GM18511 (cell line): ENCODE data around the gene RAE1.

Experiments
- ATAC-seq: cut with Tn5 transposase; IDR thresholded peaks from one replicate; pipeline ENCODE4 v1.9.1; 2021; ENCODE audit warnings: mild to moderate bottlenecking, moderate library complexity; ENCODE audit not compliant: unreplicated experiment

Gene RAE1

GRCh38 chr20:57351042-57351783 lies at the start of gene RAE1:
Gene RAE1 (plus strand): TSS chr20:57351255. CDS start chr20:57354039, 2,784 bp downstream.
- ATAC-seq: peak; percentile 93

DNA sequence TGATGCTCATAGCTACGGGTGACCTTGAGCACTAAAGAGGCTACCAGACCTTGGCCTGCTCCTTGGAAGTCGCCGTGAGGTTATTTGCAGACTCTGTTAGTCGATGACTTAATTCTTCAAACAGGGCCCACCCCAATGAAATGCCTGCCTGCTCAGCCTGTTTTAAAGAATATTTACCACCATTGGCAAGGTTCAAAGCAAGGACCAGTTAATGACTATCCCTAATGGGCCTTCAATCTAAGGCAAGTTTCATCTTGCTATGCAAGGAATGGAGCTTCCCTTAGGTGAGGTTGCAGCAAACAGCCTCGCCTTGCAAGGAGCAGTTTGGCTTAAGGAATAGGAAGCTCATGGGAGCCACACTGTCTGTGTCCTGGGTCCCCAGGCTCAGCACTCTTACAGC lies 44.3 kb upstream of the RAE1 start:
- no peak for ATAC-seq

GRCh38 chr20:57308451-57309271 lies 42.4 kb upstream of the RAE1 start:
- no peak for ATAC-seq

DNA sequence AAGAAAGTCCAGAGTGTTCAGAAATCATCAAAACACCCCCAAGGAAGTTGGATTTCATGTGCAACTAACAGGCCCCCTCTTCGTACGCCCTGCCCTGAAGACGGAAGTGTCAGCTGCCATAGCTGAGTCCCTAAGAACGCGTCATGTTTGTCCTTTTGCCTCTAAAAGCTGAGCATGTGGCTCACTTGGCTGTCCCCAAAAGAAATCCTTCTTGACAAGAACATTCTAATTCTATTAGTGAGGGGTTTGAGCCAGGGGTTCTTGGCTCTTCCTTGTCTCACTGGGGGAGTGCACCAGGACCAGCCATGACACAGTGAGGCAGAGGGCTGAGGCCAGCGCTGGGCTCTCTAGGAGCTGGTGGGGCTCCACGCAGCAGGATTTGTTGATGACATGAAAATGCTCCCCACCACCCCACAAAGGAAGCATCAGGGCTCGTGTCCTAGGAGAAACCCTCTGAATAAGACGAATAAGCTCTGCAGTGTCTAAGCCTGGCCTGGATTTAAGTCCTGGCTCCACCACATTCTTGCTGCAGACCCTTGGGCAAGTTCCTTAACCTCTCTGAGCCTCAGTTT lies 41.4 kb upstream of the RAE1 start:
- no peak for ATAC-seq

DNA sequence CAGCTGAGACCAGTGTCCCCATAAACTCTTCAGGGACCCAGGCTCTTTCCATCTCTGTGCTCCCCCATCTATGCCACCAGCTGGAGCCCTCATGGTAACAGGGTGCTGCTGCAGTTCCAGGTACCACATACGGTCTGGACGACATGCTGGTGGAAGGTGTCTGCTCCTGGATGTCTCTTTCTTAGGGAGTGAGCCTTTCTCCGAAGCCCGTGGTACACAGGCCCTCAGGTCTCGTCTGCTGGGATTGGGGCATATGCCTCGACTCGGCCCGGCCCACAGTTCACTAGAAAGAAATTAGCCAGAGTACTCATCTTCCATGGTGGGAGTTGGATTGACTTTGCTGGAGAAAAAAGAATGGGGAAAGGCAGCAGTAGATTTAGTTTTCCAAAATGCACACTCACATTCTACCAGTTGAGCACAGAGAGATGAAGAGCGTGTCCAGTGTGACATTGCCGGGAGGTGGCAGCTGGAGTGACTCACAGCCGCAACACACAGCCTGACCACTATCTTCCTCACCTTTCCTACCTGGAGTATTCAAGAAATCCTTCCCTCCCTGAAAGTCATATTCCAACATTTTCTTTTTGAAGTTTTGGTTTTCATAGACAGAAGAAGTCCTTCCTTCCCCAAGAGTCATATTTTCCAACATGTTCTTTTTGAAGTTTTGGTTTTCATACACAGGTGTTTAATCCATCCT lies 40.1 kb upstream of the RAE1 start:
- no peak for ATAC-seq

GRCh38 chr20:57312138-57312537 lies 38.9 kb upstream of the RAE1 start:
- no peak for ATAC-seq

- no peak for ATAC-seq
Measured at GRCh38 chr20:57313230-57313629, 37.8 kb upstream of the RAE1 start.

DNA sequence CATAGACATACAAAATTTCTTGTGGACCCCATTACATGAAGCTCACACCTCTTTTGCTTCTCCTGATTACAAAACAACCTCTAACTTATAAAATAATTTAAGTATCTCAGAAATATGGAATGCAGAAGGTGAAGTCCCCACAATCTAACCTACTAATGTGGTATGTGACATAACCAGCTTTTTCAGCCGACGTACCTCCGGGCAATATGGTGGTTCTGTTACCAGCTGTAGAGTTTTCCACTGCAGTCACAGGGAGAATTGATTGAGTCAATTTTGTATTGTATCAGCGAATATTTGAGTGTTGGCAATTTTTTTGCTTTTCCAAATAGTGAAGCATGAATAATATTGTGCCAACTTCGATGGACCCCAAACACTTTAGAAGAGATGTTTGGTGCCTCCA lies 37.1 kb upstream of the RAE1 start:
- no peak for ATAC-seq

GRCh38 chr20:57315083-57315975 lies 35.7 kb upstream of the RAE1 start:
- ATAC-seq: no peak

- ATAC-seq: no peak
Measured at GRCh38 chr20:57315976-57316480, 35.0 kb upstream of the RAE1 start.

DNA sequence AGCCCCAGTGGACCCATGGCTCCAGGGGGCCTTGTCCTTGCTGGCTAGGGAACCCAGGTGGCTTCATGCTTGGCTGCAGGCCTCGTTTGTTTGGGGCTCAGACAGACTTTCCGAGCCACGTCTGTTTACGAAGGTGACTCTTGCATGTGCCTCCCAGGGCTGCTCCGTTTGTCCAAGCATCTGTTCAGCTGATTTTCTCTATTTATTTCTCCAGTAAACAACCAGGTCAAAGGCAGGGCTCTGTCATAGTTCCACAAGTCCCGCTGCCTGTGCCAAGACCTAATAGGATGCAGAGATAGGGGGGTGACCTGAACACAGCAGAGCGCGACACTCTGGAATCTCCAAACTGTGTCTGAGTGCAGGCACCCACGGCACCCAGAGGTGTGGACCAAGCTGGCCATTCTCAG lies 34.3 kb upstream of the RAE1 start:
- ATAC-seq: no peak

DNA sequence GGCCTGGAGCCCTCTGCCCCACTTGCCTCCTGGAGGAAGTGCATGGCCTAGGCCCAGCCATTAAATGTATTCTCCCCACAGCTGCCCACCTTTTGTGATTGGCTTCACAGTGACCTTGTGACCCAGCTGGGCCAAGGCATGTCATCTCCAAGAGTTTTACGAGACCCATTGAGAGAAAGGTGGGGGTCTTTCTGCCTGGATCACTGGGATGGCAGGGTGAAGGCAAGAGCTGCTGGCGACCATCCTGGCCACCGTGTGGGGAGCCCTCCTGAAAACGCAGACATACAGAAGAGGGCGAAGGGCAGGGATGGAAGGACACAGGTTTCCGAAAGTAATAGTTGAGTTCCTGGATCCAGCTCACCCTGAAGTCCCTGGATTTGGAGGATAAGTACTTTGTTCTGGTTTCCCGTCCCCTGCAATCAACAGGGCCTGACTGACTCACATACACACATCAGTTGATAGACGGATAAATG lies 33.7 kb upstream of the RAE1 start:
- ATAC-seq: no peak

GRCh38 chr20:57317789-57318371 lies 33.2 kb upstream of the RAE1 start:
- ATAC-seq: no peak

- ATAC-seq: no peak
Measured at GRCh38 chr20:57319584-57319983, 31.5 kb upstream of the RAE1 start.

DNA sequence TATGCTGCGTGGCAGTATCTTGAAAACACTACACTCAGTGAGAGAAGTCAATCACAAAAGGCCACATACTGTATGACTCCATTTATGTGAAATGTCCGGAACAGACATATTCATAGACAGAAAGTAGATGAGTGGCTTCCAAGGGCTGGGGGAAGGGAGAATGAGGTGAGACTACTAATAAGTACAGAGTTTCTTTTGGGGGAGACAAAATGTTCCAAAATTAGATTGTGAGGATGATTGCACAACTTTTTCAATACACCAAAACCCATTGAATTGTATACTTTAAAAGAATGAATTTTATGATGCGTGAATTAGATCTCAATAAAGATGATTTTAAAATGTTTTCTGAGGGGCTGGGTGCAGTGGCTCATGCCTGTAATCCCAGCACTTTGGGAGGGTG lies 30.7 kb upstream of the RAE1 start:
- ATAC-seq: no peak

GRCh38 chr20:57321142-57321541 lies 29.9 kb upstream of the RAE1 start:
- no peak for ATAC-seq

DNA sequence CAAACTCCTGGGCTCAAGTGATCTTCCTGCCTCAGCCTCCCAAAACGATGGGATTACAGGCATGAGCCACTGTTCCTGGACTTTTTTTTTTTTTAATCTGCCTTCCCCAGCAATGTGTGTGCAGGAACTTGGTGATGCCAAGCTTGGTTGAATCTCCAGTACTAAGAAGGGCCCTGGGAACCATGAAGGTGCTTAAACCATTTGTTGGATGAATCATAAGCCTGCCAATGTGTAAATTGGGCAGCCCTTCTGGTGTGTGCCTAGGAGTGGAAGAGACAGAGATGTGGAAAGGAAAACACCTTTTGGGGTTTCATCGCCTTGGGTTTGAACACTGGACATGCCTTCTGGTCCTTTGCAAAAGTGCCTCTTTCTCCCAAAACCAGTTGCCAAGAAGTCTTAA lies 28.6 kb upstream of the RAE1 start:
- ATAC-seq: no peak

DNA sequence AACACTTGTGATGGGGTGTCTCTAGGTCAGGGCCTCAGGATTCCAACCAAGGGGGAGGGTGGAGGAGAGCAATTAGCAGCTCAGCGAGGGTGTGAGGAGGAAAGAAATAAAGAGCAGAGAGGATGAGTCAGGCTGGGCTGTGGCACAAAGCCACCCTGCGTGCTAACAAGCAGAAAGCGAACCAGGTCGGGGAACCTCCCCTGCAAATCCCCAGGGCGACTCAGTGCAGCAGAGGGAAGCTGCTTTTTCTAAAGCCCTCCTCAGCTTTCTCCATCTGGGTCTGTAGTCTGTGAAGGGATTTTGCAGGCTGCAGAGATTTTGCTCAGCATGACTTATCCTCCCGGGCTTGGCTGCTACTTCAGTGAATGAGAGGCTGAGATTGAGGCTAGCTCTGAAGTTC lies 28.0 kb upstream of the RAE1 start:
- ATAC-seq: no peak

GRCh38 chr20:57325632-57326356 lies 25.3 kb upstream of the RAE1 start:
- no peak for ATAC-seq
